PC-9 (cell line): ENCODE measurements around the gene DVL1.

ENCODE experiments used
- EZH2 ChIP-seq: fragments of 200-600 bp; sonication (generic); IDR thresholded peaks from 2 replicates; pipeline ENCODE4 v1.8.0; 2017; ENCODE audit warnings: antibody characterized with exemption, low read depth
- TF ChIP-seq, protein P1 (sequence below): fragments of 200-600 bp; sonication (generic); conservative IDR thresholded peaks from 2 replicates; pipeline ENCODE4 v1.6.1; 2017; ENCODE audit warnings: mixed run types, antibody characterized with exemption, mild to moderate bottlenecking, moderate library complexity

- TF ChIP-seq, protein P1, sequence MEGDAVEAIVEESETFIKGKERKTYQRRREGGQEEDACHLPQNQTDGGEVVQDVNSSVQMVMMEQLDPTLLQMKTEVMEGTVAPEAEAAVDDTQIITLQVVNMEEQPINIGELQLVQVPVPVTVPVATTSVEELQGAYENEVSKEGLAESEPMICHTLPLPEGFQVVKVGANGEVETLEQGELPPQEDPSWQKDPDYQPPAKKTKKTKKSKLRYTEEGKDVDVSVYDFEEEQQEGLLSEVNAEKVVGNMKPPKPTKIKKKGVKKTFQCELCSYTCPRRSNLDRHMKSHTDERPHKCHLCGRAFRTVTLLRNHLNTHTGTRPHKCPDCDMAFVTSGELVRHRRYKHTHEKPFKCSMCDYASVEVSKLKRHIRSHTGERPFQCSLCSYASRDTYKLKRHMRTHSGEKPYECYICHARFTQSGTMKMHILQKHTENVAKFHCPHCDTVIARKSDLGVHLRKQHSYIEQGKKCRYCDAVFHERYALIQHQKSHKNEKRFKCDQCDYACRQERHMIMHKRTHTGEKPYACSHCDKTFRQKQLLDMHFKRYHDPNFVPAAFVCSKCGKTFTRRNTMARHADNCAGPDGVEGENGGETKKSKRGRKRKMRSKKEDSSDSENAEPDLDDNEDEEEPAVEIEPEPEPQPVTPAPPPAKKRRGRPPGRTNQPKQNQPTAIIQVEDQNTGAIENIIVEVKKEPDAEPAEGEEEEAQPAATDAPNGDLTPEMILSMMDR, result no peak
- TF ChIP-seq EZH2, result no peak
These were observed 21.0 kb downstream of the DVL1 start for GRCh38 chr1:1328254-1328653.
